HCT116 (cell line): ENCODE data around the gene ZNF207. TPM values are rescaled to one million over a fixed set of nuclear protein-coding genes. Genes with fewer than 3 reads are reported as not detected.

Experiments used
- ATAC-seq: fragments of 200-7000 bp; cut with Tn5 transposase; 2 replicates; pipeline ENCODE4 v1.9.1; 2020; ENCODE audit warnings: mild to moderate bottlenecking, moderate library complexity
- BruUV-seq: library from RNA; stranded (reverse); fragments of 400-500 nt; replicated peaks from 2 replicates; lab custom pipeline; 2021; lab: Mats Ljungman, UMichigan
- CTCF ChIA-PET: fragments of 300-600 bp; sonication (Branson Sonifier 250); formaldehyde crosslinking; loops from one replicate; lab custom pipeline; 2021; ENCODE audit warnings: antibody characterized with exemption; lab: Charles Lee
- POLR2A ChIA-PET: fragments of 300-600, 350-600 bp; sonication (Branson Sonifier 250); formaldehyde crosslinking; loops from one replicate; lab custom pipeline; 2021; ENCODE audit warnings: antibody characterized with exemption; lab: Charles Lee
- RAD21 ChIA-PET, 2 experiments: fragments of 300-600 bp; sonication (Branson Sonifier 250); formaldehyde crosslinking; loops; one replicate each; lab custom pipeline; 2023; ENCODE audit warnings: low total read pairs in 2 of 2; ENCODE audit not compliant: uncharacterized antibody in 2 of 2, unreplicated experiment in 2 of 2, low non-redundant PET in 1 of 2; lab: Charles Lee
- DNase-seq: peaks from one replicate; pipeline ENCODE4 v3.0.0-alpha.2; 2010; ENCODE audit warnings: low read depth, low spot score
- H2AFZ ChIP-seq: fragments of 200-600 bp; shearing (Covaris generic), sonication (generic); 2 replicates; pipeline ENCODE4 v1.6.1; 2017; ENCODE audit warnings: low read depth, mixed run types, mixed read lengths, antibody characterized with exemption, low read length; ENCODE audit not compliant: poor library complexity, severe bottlenecking
- H3K27ac ChIP-seq: 2 replicates; pipeline ENCODE4 v1.5.1; 2012; ENCODE audit warnings: low read depth, low read length
- H3K27me3 ChIP-seq: fragments of 200-600 bp; sonication (generic); 2 replicates; pipeline ENCODE4 v1.6.1; 2016; ENCODE audit warnings: mixed run types, low read length, mixed read lengths; ENCODE audit not compliant: insufficient read depth
- H3K36me3 ChIP-seq, 2 experiments: fragments of 200-500 bp in 1 of 2; fragments of 200-600 bp in 1 of 2; sonication (Bioruptor generic) in 1 of 2; sonication (generic) in 1 of 2; 2 replicates each; pipeline versions ENCODE4 v1.5.1 to v1.6.1; 2014 to 2016; ENCODE audit warnings: low read length in 2 of 2, inconsistent platforms in 1 of 2, mixed read lengths in 1 of 2, mixed run types in 1 of 2; ENCODE audit not compliant: insufficient read depth in 2 of 2, control insufficient read depth in 1 of 2
- H3K4me1 ChIP-seq, 2 experiments: fragments of 200-600 bp in 1 of 2; sonication (generic) in 1 of 2; 2 replicates each; pipeline versions ENCODE4 v1.5.1 to v1.6.1; 2012 to 2017; ENCODE audit warnings: low read length in 2 of 2, inconsistent platforms in 1 of 2, mild to moderate bottlenecking in 1 of 2, mixed read lengths in 1 of 2, mixed run types in 1 of 2, moderate library complexity in 1 of 2; ENCODE audit not compliant: insufficient read depth in 2 of 2, control insufficient read depth in 1 of 2
- H3K4me2 ChIP-seq: fragments of 200-600 bp; sonication (generic); 2 replicates; pipeline ENCODE4 v1.6.1; 2017; ENCODE audit warnings: mixed run types, low read length, mixed read lengths
- H3K4me3 ChIP-seq, 2 experiments: fragments of 200-600 bp in 1 of 2; sonication (generic) in 1 of 2; replicated peaks in 1 of 2; 2 replicates each; pipeline ENCODE4 v1.5.1; 2011 to 2016; ENCODE audit warnings: low read length in 2 of 2, control low read depth in 1 of 2, low read depth in 1 of 2, mild to moderate bottlenecking in 1 of 2, mixed read lengths in 1 of 2, mixed run types in 1 of 2
- H3K79me2 ChIP-seq: fragments of 200-600 bp; sonication (generic); 2 replicates; pipeline ENCODE4 v1.6.1; 2017; ENCODE audit warnings: mild to moderate bottlenecking, mixed run types, low read length, moderate library complexity, mixed read lengths; ENCODE audit not compliant: insufficient read depth
- H3K9ac ChIP-seq: fragments of 200-600 bp; sonication (generic); 2 replicates; pipeline ENCODE4 v1.6.1; 2016; ENCODE audit warnings: low read length, mixed read lengths
- H3K9me2 ChIP-seq: fragments of 200-600 bp; sonication (generic), shearing (Covaris generic); 2 replicates; pipeline ENCODE4 v1.6.1; 2017; ENCODE audit warnings: mixed run types, mild to moderate bottlenecking, moderate library complexity; ENCODE audit not compliant: insufficient read depth
- H3K9me3 ChIP-seq, 2 experiments: fragments of 200-500 bp in 1 of 2; fragments of 200-600 bp in 1 of 2; sonication (Bioruptor generic) in 1 of 2; sonication (generic) in 1 of 2; 2 replicates each; pipeline ENCODE4 v1.6.1; 2014 to 2017; ENCODE audit warnings: low read length in 2 of 2, mixed read lengths in 2 of 2, inconsistent platforms in 1 of 2, low read depth in 1 of 2, mild to moderate bottlenecking in 1 of 2, mixed run types in 1 of 2, moderate library complexity in 1 of 2; ENCODE audit not compliant: control insufficient read depth in 1 of 2, insufficient read depth in 1 of 2
- H4K20me1 ChIP-seq: fragments of 200-600 bp; sonication (generic), shearing (Covaris generic); 2 replicates; pipeline ENCODE4 v1.6.1; 2017; ENCODE audit warnings: mixed run types, mild to moderate bottlenecking, moderate library complexity; ENCODE audit not compliant: insufficient read depth
- CBX3 ChIP-seq: IDR thresholded peaks from 2 replicates; pipeline ENCODE4 v1.6.1; 2012; ENCODE audit warnings: low read depth
- EGR1 ChIP-seq: IDR thresholded peaks from 2 replicates; pipeline ENCODE4 v1.6.1; 2012; ENCODE audit warnings: low read depth
- ELF1 ChIP-seq: IDR thresholded peaks from 2 replicates; pipeline ENCODE4 v1.6.1; 2012; ENCODE audit warnings: low read depth, borderline replicate concordance
- EZH2 ChIP-seq: fragments of 200-600 bp; sonication (generic); IDR thresholded peaks from 2 replicates; pipeline ENCODE4 v1.6.1; 2017; ENCODE audit warnings: antibody characterized with exemption, mixed run types
- EZH2phosphoT487 ChIP-seq: fragments of 200-600 bp; IDR thresholded peaks from 2 replicates; pipeline ENCODE4 v1.6.1; 2018; ENCODE audit warnings: antibody characterized with exemption, borderline replicate concordance
- FOSL1 ChIP-seq: IDR thresholded peaks from 2 replicates; pipeline ENCODE4 v1.6.1; 2012; ENCODE audit warnings: low read depth
- POLR2A ChIP-seq: IDR thresholded peaks from 2 replicates; pipeline ENCODE4 v1.7.0; 2011; ENCODE audit warnings: borderline replicate concordance; ENCODE audit not compliant: insufficient read depth, insufficient read length; ENCODE audit errors: extremely low read depth
- POLR2AphosphoS5 ChIP-seq: IDR thresholded peaks from 2 replicates; pipeline ENCODE4 v1.6.1; 2011; ENCODE audit warnings: mild to moderate bottlenecking, low read depth, low read length, moderate library complexity
- RAD21 ChIP-seq: IDR thresholded peaks from 2 replicates; pipeline ENCODE4 v1.6.1; 2012; ENCODE audit warnings: low read depth, mild to moderate bottlenecking
- REST ChIP-seq: IDR thresholded peaks from 2 replicates; pipeline ENCODE4 v1.6.1; 2012; ENCODE audit warnings: low read depth
- SIN3A ChIP-seq: IDR thresholded peaks from 2 replicates; pipeline ENCODE4 v1.6.1; 2012; ENCODE audit warnings: low read depth
- SP1 ChIP-seq: IDR thresholded peaks from 2 replicates; pipeline ENCODE4 v1.6.1; 2012; ENCODE audit warnings: low read depth
- SRF ChIP-seq: IDR thresholded peaks from 2 replicates; pipeline ENCODE4 v1.6.1; 2012; ENCODE audit warnings: low read depth
- TCF7L2 ChIP-seq: IDR thresholded peaks from 2 replicates; pipeline ENCODE4 v1.7.0; 2011; ENCODE audit warnings: borderline replicate concordance, inconsistent platforms; ENCODE audit not compliant: insufficient read depth, insufficient read length; ENCODE audit errors: extremely low read depth
- YY1 ChIP-seq: IDR thresholded peaks from 2 replicates; pipeline ENCODE4 v1.6.1; 2011; ENCODE audit warnings: low read length, low read depth, moderate library complexity, mild to moderate bottlenecking; ENCODE audit not compliant: insufficient replicate concordance; ENCODE audit errors: extremely low read depth
- ZBTB33 ChIP-seq: IDR thresholded peaks from 2 replicates; pipeline ENCODE4 v1.6.1; 2011; ENCODE audit warnings: mild to moderate bottlenecking, low read length, moderate library complexity; ENCODE audit not compliant: insufficient replicate concordance; ENCODE audit errors: extremely low read depth
- ZNF274 ChIP-seq: fragments of 200-500 bp; sonication (Bioruptor generic); IDR thresholded peaks from 2 replicates; pipeline ENCODE4 v1.6.1; 2014; ENCODE audit warnings: mild to moderate bottlenecking, low read depth, low read length, inconsistent platforms
- intact Hi-C: fragments of 100-400 bp; cut with micrococcal nuclease; formaldehyde crosslinking; loops from 2 replicates; pipeline ENCODE4 v1.10.0; 2022
- total RNA-seq: library from RNA; stranded (reverse); gene quantifications from one replicate; pipeline ENCODE4 v1.2.1, GENCODE V29; 2021; ENCODE audit not compliant: unreplicated experiment
- TF ChIP-seq, protein P1 (sequence below), 3 experiments: fragments of 200-600 bp in 1 of 3; sonication (generic) in 1 of 3; IDR thresholded peaks in 2 of 3; conservative IDR thresholded peaks in 1 of 3; 2 replicates each; pipeline ENCODE4 v1.5.1; 2012 to 2017; ENCODE audit warnings: low read depth in 2 of 3, low read length in 2 of 3, antibody characterized with exemption in 1 of 3, borderline replicate concordance in 1 of 3, control low read depth in 1 of 3, mild to moderate bottlenecking in 1 of 3, mixed read lengths in 1 of 3, mixed run types in 1 of 3, moderate library complexity in 1 of 3; ENCODE audit not compliant: insufficient read depth in 1 of 3
- TF ChIP-seq, protein P2 (sequence below): IDR thresholded peaks from 2 replicates; pipeline ENCODE4 v1.6.1; 2012

Gene ZNF207
- total RNA-seq, 1 experiment from 2014 or later: 181 TPM

DNA sequence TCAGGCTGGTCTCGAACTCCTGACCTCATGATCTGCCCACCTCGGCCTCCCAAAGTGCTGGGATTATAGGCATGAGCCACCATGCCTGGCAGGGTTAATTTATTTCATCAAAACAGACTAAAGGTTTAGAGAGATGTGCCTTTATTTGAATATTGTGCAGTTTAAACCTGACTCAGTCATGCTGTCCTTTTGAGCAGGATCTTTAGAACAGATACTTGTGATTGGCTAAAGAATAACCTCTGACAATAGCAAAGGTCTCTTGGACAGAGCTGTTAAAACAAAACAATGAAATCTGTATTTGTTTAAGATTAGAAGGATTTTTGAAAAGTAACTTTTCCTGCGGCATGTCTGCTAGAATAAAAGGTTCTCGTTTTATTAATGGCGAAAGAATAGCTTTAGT, 36.0 kb downstream of the ZNF207 start:
- no peaks in the 10 kb centered on the region for H3K9me2 ChIP-seq
- no TSS peak for BruUV-seq
- H3K9me3 ChIP-seq: no peaks in the 10 kb centered on the region
- no peak overlapping the region for H3K4me3 ChIP-seq
- H3K79me2 ChIP-seq: no peaks in the 10 kb centered on the region
- POLR2A ChIA-PET: no interaction called here
- no peak overlapping the region for H3K27ac ChIP-seq
- DNase-seq (no peak), ATAC-seq (no peak)
- H3K4me1 ChIP-seq: no peaks in the 10 kb centered on the region
- peaks cover 8 to 10% of the 10 kb centered on the region in 2 experiments for H3K36me3 ChIP-seq
- no peak overlapping the region for H2AFZ ChIP-seq
- H4K20me1 ChIP-seq: peaks cover 4% of the 10 kb centered on the region; the same call in 1 of the 2 replicates
- TF ChIP-seq ELF1: no peak
- TF ChIP-seq ZBTB33: no peak
- TF ChIP-seq, protein P1, sequence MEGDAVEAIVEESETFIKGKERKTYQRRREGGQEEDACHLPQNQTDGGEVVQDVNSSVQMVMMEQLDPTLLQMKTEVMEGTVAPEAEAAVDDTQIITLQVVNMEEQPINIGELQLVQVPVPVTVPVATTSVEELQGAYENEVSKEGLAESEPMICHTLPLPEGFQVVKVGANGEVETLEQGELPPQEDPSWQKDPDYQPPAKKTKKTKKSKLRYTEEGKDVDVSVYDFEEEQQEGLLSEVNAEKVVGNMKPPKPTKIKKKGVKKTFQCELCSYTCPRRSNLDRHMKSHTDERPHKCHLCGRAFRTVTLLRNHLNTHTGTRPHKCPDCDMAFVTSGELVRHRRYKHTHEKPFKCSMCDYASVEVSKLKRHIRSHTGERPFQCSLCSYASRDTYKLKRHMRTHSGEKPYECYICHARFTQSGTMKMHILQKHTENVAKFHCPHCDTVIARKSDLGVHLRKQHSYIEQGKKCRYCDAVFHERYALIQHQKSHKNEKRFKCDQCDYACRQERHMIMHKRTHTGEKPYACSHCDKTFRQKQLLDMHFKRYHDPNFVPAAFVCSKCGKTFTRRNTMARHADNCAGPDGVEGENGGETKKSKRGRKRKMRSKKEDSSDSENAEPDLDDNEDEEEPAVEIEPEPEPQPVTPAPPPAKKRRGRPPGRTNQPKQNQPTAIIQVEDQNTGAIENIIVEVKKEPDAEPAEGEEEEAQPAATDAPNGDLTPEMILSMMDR (IDR thresholded peaks at IDR 0.05 in 2 of 3, conservative IDR thresholded peaks at IDR 0.05 in 1 of 3; ENCODE audit: borderline replicate concordance in 1 of 3, insufficient read depth in 1 of 3, low read depth in 2 of 3, low read length in 2 of 3): no peak
- no peak for TF ChIP-seq EZH2phosphoT487
- TF ChIP-seq SP1: no peak
- TF ChIP-seq POLR2AphosphoS5: no peak
- TF ChIP-seq, protein P2, sequence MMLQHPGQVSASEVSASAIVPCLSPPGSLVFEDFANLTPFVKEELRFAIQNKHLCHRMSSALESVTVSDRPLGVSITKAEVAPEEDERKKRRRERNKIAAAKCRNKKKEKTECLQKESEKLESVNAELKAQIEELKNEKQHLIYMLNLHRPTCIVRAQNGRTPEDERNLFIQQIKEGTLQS: no peak
- no peak for TF ChIP-seq CBX3
- TF ChIP-seq EZH2: no peak
- no peak for TF ChIP-seq TCF7L2
- TF ChIP-seq YY1: no peak
- TF ChIP-seq RAD21: no peak
- TF ChIP-seq FOSL1: no peak
- TF ChIP-seq EGR1: no peak
- TF ChIP-seq SRF: no peak
- TF ChIP-seq ZNF274: no peak
- TF ChIP-seq SIN3A: no peak
- TF ChIP-seq REST: no peak
- TF ChIP-seq POLR2A: no peak
- TF ChIP-seq, all 23 proteins: peak for 0
- intact Hi-C loops: no loop called here
- ChIA-PET RAD21 (no interaction called here), CTCF (no interaction called here)
- no peak overlapping the region for H3K9ac ChIP-seq
- H3K4me2 ChIP-seq: no peak overlapping the region
- H3K27me3 ChIP-seq: no peaks in the 10 kb centered on the region
